Heart right ventricle (tissue), 16 donors: Measurements from ENCODE around the gene NCDN. TPM values are rescaled to one million over a fixed set of nuclear protein-coding genes. Genes with fewer than 3 reads are reported as not detected.
A peak's percentile ranks its signal among the peaks of the same experiment; 100 is the strongest.
"Not testable (repeated sequence)": the region's sequence is repeated elsewhere in the genome, so short reads cannot be mapped to it uniquely, and the experiment has no call there.

Experiments used
- ATAC-seq, 8 donors: fragments of 200-7000 bp; cut with Tn5 transposase; one replicate each; pipeline ENCODE4 v1.9.1; 2020; ENCODE audit warnings: mild to moderate bottlenecking in 8 of 8, moderate library complexity in 8 of 8, moderate number of reproducible peaks in 1 of 8
- DNase-seq, 2 donors: peaks; one replicate each; pipeline ENCODE4 v3.0.0-alpha.2; 2020
- H3K27ac ChIP-seq, 10 donors: fragments of 200-600 bp; sonication (generic) in 2 of 10; one replicate each; pipeline versions ENCODE4 v1.5.0 to v1.8.0; 2020 to 2022; ENCODE audit warnings: mild to moderate bottlenecking in 3 of 10
- H3K27me3 ChIP-seq, 7 donors: fragments of 200-600 bp; one replicate each; pipeline ENCODE4 v1.8.0; 2021 to 2022; ENCODE audit warnings: mild to moderate bottlenecking in 2 of 7
- H3K36me3 ChIP-seq, 9 donors: fragments of 200-600 bp; sonication (generic) in 1 of 9; one replicate each; pipeline versions ENCODE4 v1.5.0 to v1.8.0; 2020 to 2022; ENCODE audit warnings: mild to moderate bottlenecking in 2 of 9
- H3K4me1 ChIP-seq, 9 donors: fragments of 200-600 bp; sonication (generic) in 1 of 9; one replicate each; pipeline versions ENCODE4 v1.5.0 to v1.8.0; 2020 to 2022; ENCODE audit warnings: mild to moderate bottlenecking in 4 of 9
- H3K4me3 ChIP-seq, 10 donors: fragments of 200-600 bp; sonication (generic) in 2 of 10; one replicate each; pipeline versions ENCODE4 v1.5.0 to v1.8.0; 2020 to 2022; ENCODE audit warnings: mild to moderate bottlenecking in 7 of 10, moderate library complexity in 2 of 10
- H3K9me3 ChIP-seq, 11 donors: fragments of 200-600 bp in 10 of 11; sonication (generic) in 2 of 11; one replicate each; pipeline versions ENCODE4 v1.5.0 to v1.8.0; 2013 to 2022; ENCODE audit warnings: mild to moderate bottlenecking in 2 of 11, control low read depth in 1 of 11, moderate library complexity in 1 of 11
- WGBS, 2 donors: extraction: QIAGEN DNeasy Blood & Tissue Kit; methylation state at CpG; one replicate each; pipeline ENCODE4 v1.1.7; 2013; ENCODE audit warnings: inconsistent platforms in 1 of 2; 5-methylcytosine and 5-hydroxymethylcytosine counted together
- intact Hi-C, 10 donors: fragments of 100-400 bp; cut with DNase I; formaldehyde crosslinking; loops; one replicate each; pipeline versions ENCODE4 v1.11.1 to v1.14.2; 2022
- polyA plus RNA-seq, 2 donors: library from polyadenylated mRNA; stranded (reverse); fragments of 200-250 nt; gene quantifications; one replicate each; pipeline ENCODE4 v1.2.3, GENCODE V29; 2013
- total RNA-seq, 10 donors: library from RNA; stranded (reverse); fragmentation: NEBNext Ultra II Directional in 3 of 10; extraction: Animal tissue kit (Norgen Biotek cat#: 25700) in 3 of 10; gene quantifications; one replicate each; pipeline versions ENCODE4 v1.2.1 to v1.2.4, GENCODE V29; 2021 to 2023
- TF ChIP-seq, protein P1 (sequence below), 9 donors: fragments of 200-600 bp; sonication (generic) in 2 of 9; IDR thresholded peaks; one replicate each; pipeline versions ENCODE4 v1.5.0 to v1.8.0; 2021 to 2022; ENCODE audit warnings: antibody characterized with exemption in 9 of 9, mild to moderate bottlenecking in 5 of 9, moderate library complexity in 1 of 9
- donor health status: Arrhythmogenic right ventricular cardiomyopathy.
- donor health status: ischemic (EF 13 %, LVEDD 7.1; RV severe dilation, severe dysfunction).
- donor health status: healthy with polysubstance abuse.
- donor health status: DM: no; HTN: yes; CAD: no.
- donor health status: DM: no; HTN: no; CAD: no.
- donor health status: ischemic (EF 25% LVEDD 6.9; RV normal size, moderate dysfunction).
- donor health status: ischemic (EF 25% LVEDD 5.7; RV mildly dilated, moderate dysfunction).
- donor health status: healthy.
- donor health status: DM: yes; HTN: yes; CAD: no.
- donor health status: Ischemic cardiomyopathy.
- donor health status: ischemic (EF 35%, LVEDD 5.7; RV mildly dilated, moderate dysfunction).
- donor health status: nonischemic (EF 11% LVEDD 7.7; RV severe dilation, severe dysfunction).
- donor health status: DM: yes; HTN: yes; CAD: no.
- donor health status: PGD.
- donor health status: ischemic (EF 29% LVEDD 5.4; RV normal size, mild dysfunction).
- donor health status: nonischemic (EF 23%, LVEDD 6.1; RV moderate dilation, normal function).

NCDN gene
- total and polyA plus RNA-seq, 12 donors = 15.3 to 51.7 (median 33.2) TPM

- WGBS, 2 donors = 92 to 94% methylated on average over 5 of the region's 5 CpGs
- no peak for ATAC-seq
- no peak overlapping the region for H3K4me3 ChIP-seq
Measured at GRCh38 chr1:35575416-35575958, 17.9 kb downstream of the NCDN start.

DNA sequence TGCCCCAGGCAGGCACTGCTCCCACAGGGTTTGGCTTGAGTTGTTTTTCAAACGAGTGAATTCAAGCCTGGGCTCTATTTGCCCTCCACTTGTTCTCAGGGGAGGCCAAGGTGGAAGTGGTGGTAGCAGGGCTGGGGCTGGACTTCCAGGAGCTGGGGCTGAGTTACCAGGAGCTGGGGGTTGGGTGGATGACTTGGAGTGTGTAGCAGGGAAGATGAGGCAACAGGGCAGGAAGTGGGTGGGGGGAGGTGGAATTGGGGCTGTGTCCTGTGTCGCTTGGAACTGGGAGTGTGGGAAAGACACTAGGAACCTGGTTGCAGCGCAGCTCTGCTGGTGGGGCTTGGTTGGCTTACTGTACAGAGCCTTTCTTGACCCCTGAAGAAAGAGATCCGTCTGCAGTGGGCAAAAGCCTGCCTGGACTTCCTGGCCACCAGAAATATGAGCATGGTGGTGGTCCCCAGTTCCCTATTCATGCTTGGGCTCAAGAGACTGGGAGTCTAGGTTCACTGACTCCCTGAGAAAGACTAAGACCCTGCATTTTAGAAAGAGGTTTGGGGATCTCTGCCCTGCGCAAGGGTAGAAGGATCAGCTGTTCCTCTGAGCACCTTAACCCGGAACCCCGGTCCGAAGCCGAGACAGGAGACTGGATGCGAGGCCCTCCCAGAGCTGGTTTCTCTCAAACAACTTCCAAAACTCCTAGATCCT lies 18.6 kb downstream of the NCDN start:
- DNase-seq (no peak), ATAC-seq (no peak)
- TF ChIP-seq, protein P1, sequence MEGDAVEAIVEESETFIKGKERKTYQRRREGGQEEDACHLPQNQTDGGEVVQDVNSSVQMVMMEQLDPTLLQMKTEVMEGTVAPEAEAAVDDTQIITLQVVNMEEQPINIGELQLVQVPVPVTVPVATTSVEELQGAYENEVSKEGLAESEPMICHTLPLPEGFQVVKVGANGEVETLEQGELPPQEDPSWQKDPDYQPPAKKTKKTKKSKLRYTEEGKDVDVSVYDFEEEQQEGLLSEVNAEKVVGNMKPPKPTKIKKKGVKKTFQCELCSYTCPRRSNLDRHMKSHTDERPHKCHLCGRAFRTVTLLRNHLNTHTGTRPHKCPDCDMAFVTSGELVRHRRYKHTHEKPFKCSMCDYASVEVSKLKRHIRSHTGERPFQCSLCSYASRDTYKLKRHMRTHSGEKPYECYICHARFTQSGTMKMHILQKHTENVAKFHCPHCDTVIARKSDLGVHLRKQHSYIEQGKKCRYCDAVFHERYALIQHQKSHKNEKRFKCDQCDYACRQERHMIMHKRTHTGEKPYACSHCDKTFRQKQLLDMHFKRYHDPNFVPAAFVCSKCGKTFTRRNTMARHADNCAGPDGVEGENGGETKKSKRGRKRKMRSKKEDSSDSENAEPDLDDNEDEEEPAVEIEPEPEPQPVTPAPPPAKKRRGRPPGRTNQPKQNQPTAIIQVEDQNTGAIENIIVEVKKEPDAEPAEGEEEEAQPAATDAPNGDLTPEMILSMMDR (IDR thresholded peaks at IDR 0.05) = no peak
- WGBS, 2 donors = 57 to 61% methylated on average over 10 of the region's 10 CpGs
- intact Hi-C loops = loop anchor here in 2 of 10 donors (5.0 to 10.0 kb wide), 2 partner anchors 66 to 199 kb away; partner anchors contain the start of gene PSMB2 (in 1 of the 2)
- Histone ChIP-seq H3K36me3 (no peaks in the 10 kb centered on the region), H3K4me3 (peak overlapping the region in 5 of 10 donors; percentile 49 to 60 (median 52)), H3K9me3 (no peaks in the 10 kb centered on the region), H3K27ac (no peak overlapping the region), H3K27me3 (peaks cover 27 to 79% (median 67%) of the 10 kb centered on the region in 7 donors), H3K4me1 (peaks cover 3 to 47% (median 20%) of the 10 kb centered on the region in 9 donors)

More at GRCh38 chr1:35575416-35575958, 17.9 kb downstream of the NCDN start:
- DNase-seq = no peak
- Histone ChIP-seq H3K9me3 (no peaks in the 10 kb centered on the region), H3K4me1 (peaks cover 3 to 47% (median 20%) of the 10 kb centered on the region in 9 donors), H3K36me3 (no peaks in the 10 kb centered on the region), H3K27ac (no peak overlapping the region), H3K27me3 (peaks cover 27 to 86% (median 71%) of the 10 kb centered on the region in 7 donors)
- TF ChIP-seq, protein P1 (IDR thresholded peaks at IDR 0.05) = no peak
- intact Hi-C loops = loop anchor here in 2 of 10 donors (5.0 to 10.0 kb wide), 2 partner anchors 67 to 199 kb away; partner anchors contain the start of gene PSMB2 (in 1 of the 2)

GRCh38 chr1:35576766-35577070 lies 19.1 kb downstream of the NCDN start:
- H3K9me3 ChIP-seq, ATAC-seq, DNase-seq, H3K36me3 ChIP-seq: not testable (repeated sequence)
- H3K27me3 ChIP-seq = peaks cover 27 to 74% (median 62%) of the 10 kb centered on the region in 7 donors
- H3K27ac ChIP-seq = peak overlapping the region in 1 of 10 donors; percentile 76
- H3K4me3 ChIP-seq = peak overlapping the region in 9 of 10 donors; percentile 28 to 60 (median 50)
- intact Hi-C loops = loop anchor here in 2 of 10 donors (5.0 to 10.0 kb wide), 2 partner anchors 66 to 198 kb away; partner anchors contain the start of gene PSMB2 (in 1 of the 2)
- H3K4me1 ChIP-seq = peaks cover 3 to 47% (median 20%) of the 10 kb centered on the region in 9 donors
- 5 to 8% methylated on average over 37 of the region's 37 CpGs for WGBS, 2 donors

DNA sequence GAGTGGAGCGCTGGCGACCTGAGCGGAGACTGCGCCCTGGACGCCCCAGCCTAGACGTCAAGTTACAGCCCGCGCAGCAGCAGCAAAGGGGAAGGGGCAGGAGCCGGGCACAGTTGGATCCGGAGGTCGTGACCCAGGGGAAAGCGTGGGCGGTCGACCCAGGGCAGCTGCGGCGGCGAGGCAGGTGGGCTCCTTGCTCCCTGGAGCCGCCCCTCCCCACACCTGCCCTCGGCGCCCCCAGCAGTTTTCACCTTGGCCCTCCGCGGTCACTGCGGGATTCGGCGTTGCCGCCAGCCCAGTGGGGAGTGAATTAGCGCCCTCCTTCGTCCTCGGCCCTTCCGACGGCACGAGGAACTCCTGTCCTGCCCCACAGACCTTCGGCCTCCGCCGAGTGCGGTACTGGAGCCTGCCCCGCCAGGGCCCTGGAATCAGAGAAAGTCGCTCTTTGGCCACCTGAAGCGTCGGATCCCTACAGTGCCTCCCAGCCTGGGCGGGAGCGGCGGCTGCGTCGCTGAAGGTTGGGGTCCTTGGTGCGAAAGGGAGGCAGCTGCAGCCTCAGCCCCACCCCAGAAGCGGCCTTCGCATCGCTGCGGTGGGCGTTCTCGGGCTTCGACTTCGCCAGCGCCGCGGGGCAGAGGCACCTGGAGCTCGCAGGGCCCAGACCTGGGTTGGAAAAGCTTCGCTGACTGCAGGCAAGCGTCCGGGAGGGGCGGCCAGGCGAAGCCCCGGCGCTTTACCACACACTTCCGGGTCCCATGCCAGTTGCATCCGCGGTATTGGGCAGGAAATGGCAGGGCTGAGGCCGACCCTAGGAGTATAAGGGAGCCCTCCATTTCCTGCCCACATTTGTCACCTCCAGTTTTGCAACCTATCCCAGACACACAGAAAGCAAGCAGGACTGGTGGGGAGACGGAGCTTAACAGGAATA lies 19.7 kb downstream of the NCDN start:
- no peaks in the 10 kb centered on the region for H3K36me3 ChIP-seq
- ATAC-seq (peak; percentile 22 to 70 (median 56)), DNase-seq (peak in 1 of 2 donors; percentile 51)
- H3K4me1 ChIP-seq = peaks cover 3 to 47% (median 20%) of the 10 kb centered on the region in 9 donors
- TF ChIP-seq, protein P1 (IDR thresholded peaks at IDR 0.05) = no peak
- H3K27me3 ChIP-seq = peaks cover 27 to 67% (median 56%) of the 10 kb centered on the region in 7 donors
- peak overlapping the region; percentile 21 to 60 (median 50) for H3K4me3 ChIP-seq
- intact Hi-C loops = loop anchor here in 2 of 10 donors (5.0 to 10.0 kb wide), 2 partner anchors 65 to 197 kb away; partner anchors contain the start of gene PSMB2 (in 1 of the 2)
- 3 to 4% methylated on average over 65 to 70 of the region's 70 CpGs for WGBS, 2 donors
- H3K27ac ChIP-seq = peak overlapping the region in 1 of 10 donors; percentile 76
- H3K9me3 ChIP-seq = no peaks in the 10 kb centered on the region
